H9 (cell line): ENCODE measurements around the gene NCDN. TPM values are rescaled to one million over a fixed set of nuclear protein-coding genes. Genes with fewer than 3 reads are reported as not detected.

Experiments used
- DNase-seq: peaks from one replicate; pipeline ENCODE4 v3.0.0-alpha.2; 2017
- H2AFZ ChIP-seq: one replicate; pipeline ENCODE4 v1.6.1; 2013; ENCODE audit warnings: mild to moderate bottlenecking, low read length, control low read depth, moderate library complexity
- H2AK5ac ChIP-seq: 2 replicates; pipeline ENCODE4 v1.6.1; 2013; ENCODE audit warnings: low read length, control low read depth, mixed read lengths; ENCODE audit not compliant: insufficient read length
- H2BK120ac ChIP-seq: one replicate; pipeline ENCODE4 v1.6.1; 2013; ENCODE audit warnings: low read depth, mild to moderate bottlenecking, low read length, control low read depth, inconsistent platforms; ENCODE audit not compliant: poor library complexity, severe bottlenecking
- H2BK12ac ChIP-seq: 2 replicates; pipeline ENCODE4 v1.6.1; 2013; ENCODE audit warnings: low read length, control low read depth, mixed read lengths, low read depth; ENCODE audit not compliant: insufficient read length
- H2BK15ac ChIP-seq: 2 replicates; pipeline ENCODE4 v1.6.1; 2013; ENCODE audit warnings: low read depth, low read length, control low read depth
- H2BK20ac ChIP-seq: one replicate; pipeline ENCODE4 v1.6.1; 2013; ENCODE audit warnings: low read depth, mild to moderate bottlenecking, low read length, control low read depth, inconsistent platforms; ENCODE audit not compliant: poor library complexity, severe bottlenecking
- H2BK5ac ChIP-seq: 2 replicates; pipeline ENCODE4 v1.6.1; 2013; ENCODE audit warnings: low read length, control low read depth, mixed read lengths; ENCODE audit not compliant: insufficient read length
- H3K14ac ChIP-seq: 2 replicates; pipeline ENCODE4 v1.6.1; 2013; ENCODE audit warnings: low read length, control low read depth; ENCODE audit not compliant: insufficient read depth
- H3K18ac ChIP-seq: 2 replicates; pipeline ENCODE4 v1.6.1; 2013; ENCODE audit warnings: low read depth, mild to moderate bottlenecking, mixed read lengths, low read length, control low read depth; ENCODE audit not compliant: insufficient read length
- H3K23ac ChIP-seq: 2 replicates; pipeline ENCODE4 v1.6.1; 2013; ENCODE audit warnings: low read length, control low read depth, mixed read lengths, low read depth; ENCODE audit not compliant: insufficient read length
- H3K23me2 ChIP-seq: 2 replicates; pipeline ENCODE4 v1.6.1; 2013; ENCODE audit warnings: low read depth, mild to moderate bottlenecking, mixed read lengths, low read length, control low read depth; ENCODE audit not compliant: insufficient read length, poor library complexity, severe bottlenecking
- H3K27ac ChIP-seq: 2 replicates; pipeline ENCODE4 v1.5.1; 2013; ENCODE audit warnings: low read length, control low read depth, mixed read lengths, low read depth; ENCODE audit not compliant: insufficient read length
- H3K27me3 ChIP-seq: 2 replicates; pipeline ENCODE4 v1.6.1; 2013; ENCODE audit warnings: low read length, control low read depth, inconsistent platforms; ENCODE audit not compliant: insufficient read depth
- H3K4ac ChIP-seq: 2 replicates; pipeline ENCODE4 v1.6.1; 2013; ENCODE audit warnings: low read depth, mild to moderate bottlenecking, control low read depth, inconsistent platforms, low read length, moderate library complexity
- H3K4me1 ChIP-seq: 2 replicates; pipeline ENCODE4 v1.6.1; 2013; ENCODE audit warnings: low read length, control low read depth, inconsistent platforms; ENCODE audit not compliant: insufficient read depth
- H3K4me2 ChIP-seq: 2 replicates; pipeline ENCODE4 v1.6.1; 2013; ENCODE audit warnings: low read length, control low read depth, mixed read lengths; ENCODE audit not compliant: insufficient read length, insufficient read depth
- H3K56ac ChIP-seq: 2 replicates; pipeline ENCODE4 v1.6.1; 2013; ENCODE audit warnings: low read depth, mild to moderate bottlenecking, mixed read lengths, low read length, control low read depth; ENCODE audit not compliant: insufficient read length
- H3K79me1 ChIP-seq: 2 replicates; pipeline ENCODE4 v1.6.1; 2013; ENCODE audit warnings: low read depth, mild to moderate bottlenecking, moderate library complexity, low read length, control low read depth, inconsistent platforms; ENCODE audit not compliant: insufficient read depth, poor library complexity, severe bottlenecking
- H3K79me2 ChIP-seq: 2 replicates; pipeline ENCODE4 v1.6.1; 2013; ENCODE audit warnings: low read length, control low read depth, inconsistent platforms; ENCODE audit not compliant: insufficient read depth
- H3K9ac ChIP-seq: 2 replicates; pipeline ENCODE4 v1.6.1; 2013; ENCODE audit warnings: low read length, control low read depth, mixed read lengths; ENCODE audit not compliant: insufficient read length; ENCODE audit errors: extremely low read depth
- H3K9me3 ChIP-seq: one replicate; pipeline ENCODE4 v1.6.1; 2013; ENCODE audit warnings: low read depth, low read length, inconsistent platforms; ENCODE audit not compliant: control insufficient read depth
- H3T11ph ChIP-seq: one replicate; pipeline ENCODE4 v1.6.1; 2013; ENCODE audit warnings: mild to moderate bottlenecking, low read length, control low read depth, inconsistent platforms
- H4K20me1 ChIP-seq: one replicate; pipeline ENCODE4 v1.6.1; 2013; ENCODE audit not compliant: control insufficient read depth, insufficient read length, insufficient read depth
- H4K5ac ChIP-seq: 2 replicates; pipeline ENCODE4 v1.6.1; 2013; ENCODE audit warnings: low read depth, mild to moderate bottlenecking, mixed read lengths, low read length, control low read depth; ENCODE audit not compliant: insufficient read length
- H4K8ac ChIP-seq: replicated peaks from 2 replicates; pipeline ENCODE4 v1.6.1; 2013; ENCODE audit warnings: low read length, control low read depth, mixed read lengths, low read depth; ENCODE audit not compliant: insufficient read length
- H4K91ac ChIP-seq: 2 replicates; pipeline ENCODE4 v1.6.1; 2013; ENCODE audit warnings: low read depth, mild to moderate bottlenecking, moderate library complexity, mixed read lengths, low read length, control low read depth; ENCODE audit not compliant: insufficient read length
- H3K27ac Mint-ChIP-seq, 3 experiments: 2 replicates in 2 of 3; 3 replicates in 1 of 3; pipeline ENCODE4 v1.8.0; 2020 to 2021; ENCODE audit warnings: mixed read lengths in 3 of 3, mild to moderate bottlenecking in 1 of 3, moderate library complexity in 1 of 3
- H3K27me3 Mint-ChIP-seq: 2 replicates; pipeline ENCODE4 v1.8.0; 2021; ENCODE audit warnings: low read depth, mild to moderate bottlenecking, moderate library complexity, mixed read lengths
- H3K36me3 Mint-ChIP-seq, 3 experiments: 2 replicates in 2 of 3; 3 replicates in 1 of 3; pipeline ENCODE4 v1.8.0; 2020 to 2021; ENCODE audit warnings: low read depth in 3 of 3, mixed read lengths in 3 of 3; ENCODE audit not compliant: insufficient read depth in 1 of 3
- H3K4me1 Mint-ChIP-seq, 2 experiments: 2 replicates each; pipeline ENCODE4 v1.8.0; 2020; ENCODE audit warnings: mixed read lengths in 2 of 2
- H3K4me3 Mint-ChIP-seq, 2 experiments: 2 replicates in 1 of 2; 3 replicates in 1 of 2; pipeline ENCODE4 v1.8.0; 2020 to 2021; ENCODE audit warnings: mild to moderate bottlenecking in 2 of 2, mixed read lengths in 2 of 2, moderate library complexity in 1 of 2
- H3K9me3 Mint-ChIP-seq, 2 experiments: 2 replicates in 1 of 2; 3 replicates in 1 of 2; pipeline ENCODE4 v1.8.0; 2020; ENCODE audit warnings: mild to moderate bottlenecking in 2 of 2, mixed read lengths in 2 of 2, moderate library complexity in 1 of 2
- WGBS: extraction: QIAGEN DNeasy Blood & Tissue Kit; methylation state at CpG from one replicate; pipeline ENCODE4 v1.1.7; 2013; ENCODE audit warnings: missing lambda C conversion rate, low lambda C conversion rate, mixed read lengths; ENCODE audit not compliant: insufficient read length; ENCODE audit errors: extremely low coverage; 5-methylcytosine and 5-hydroxymethylcytosine counted together
- total RNA-seq: library from RNA; stranded (reverse); gene quantifications from 2 replicates; pipeline ENCODE4 v1.2.1, GENCODE V29; 2021
- TF ChIP-seq, protein P1 (sequence below): fragments of 200-600 bp; sonication (generic); conservative IDR thresholded peaks from 3 replicates; pipeline ENCODE4 v1.8.0; 2021; ENCODE audit warnings: antibody characterized with exemption, mild to moderate bottlenecking

NCDN gene
- total RNA-seq, 1 experiment from 2014 or later, result 44.2 TPM

DNA sequence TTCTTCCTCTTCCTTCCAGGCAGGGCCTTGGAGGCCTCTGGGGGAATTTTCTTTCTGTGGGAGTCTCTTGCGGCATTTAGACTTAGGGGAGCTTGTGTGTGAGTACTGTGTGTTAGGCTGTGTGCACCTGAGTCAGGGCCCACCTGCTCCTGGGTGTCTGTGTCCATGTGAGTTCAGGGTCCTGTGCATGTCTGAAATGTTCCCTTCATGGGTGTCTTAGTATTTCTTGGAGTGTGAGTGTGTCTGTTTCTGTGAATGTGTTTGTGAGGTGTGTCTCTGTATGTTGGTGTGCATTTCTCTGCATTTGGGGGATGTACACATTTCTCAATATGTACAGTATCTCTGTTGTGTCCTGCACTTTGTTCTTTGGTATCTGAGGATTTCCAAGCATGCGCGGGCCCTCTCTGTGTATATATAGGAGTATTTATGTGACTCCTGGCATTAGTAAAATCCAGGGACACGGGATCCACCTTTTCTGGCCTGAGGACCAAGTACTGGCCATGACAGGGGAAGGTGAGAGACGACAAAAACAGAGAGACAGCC, 17.9 kb downstream of the NCDN start:
- no CpG with 5 or more reads among the region's 5 CpGs for WGBS
- Histone ChIP-seq H3K27me3 (peaks cover 72% of the 10 kb centered on the region), H3K4me2 (no peak overlapping the region)

More for the DNA sequence above, 17.9 kb downstream of the NCDN start:
- H3K36me3 Mint-ChIP-seq, result no peaks in the 10 kb centered on the region
- Histone ChIP-seq H3K23me2 (peaks cover 19% of the 10 kb centered on the region), H3K9me3 (no peaks in the 10 kb centered on the region), H4K91ac (no peak overlapping the region), H2BK15ac (no peak overlapping the region), H2BK5ac (no peak overlapping the region), H2AFZ (no peak overlapping the region), H2BK12ac (no peak overlapping the region), H3K56ac (no peak overlapping the region), H3T11ph (no peak overlapping the region), H3K23ac (no peak overlapping the region), H3K79me1 (no peaks in the 10 kb centered on the region), H3K79me2 (no peaks in the 10 kb centered on the region), H3K4ac (no peak overlapping the region), H2BK20ac (no peak overlapping the region), H3K4me1 (0 out of 2 replicates have a peak, but pooled peaks cover 2% of the 10 kb centered on the region), H2BK120ac (no peak overlapping the region), H4K8ac (no peak overlapping the region), H2AK5ac (no peak overlapping the region), H3K27ac (no peak overlapping the region), H4K20me1 (no peaks in the 10 kb centered on the region), H4K5ac (no peak overlapping the region), H3K18ac (no peak overlapping the region), H3K14ac (no peak overlapping the region), H3K9ac (no peak overlapping the region)
- peaks cover 94% of the 10 kb centered on the region for H3K27me3 Mint-ChIP-seq
- DNase-seq, result no peak
- peaks cover 31 to 37% of the 10 kb centered on the region in 2 experiments for H3K4me1 Mint-ChIP-seq
- peak overlapping the region in 1 of 3 experiments; percentile 57; a peak in 1 of 7 replicates for H3K27ac Mint-ChIP-seq
- peak overlapping the region in 1 of 2 experiments; percentile 68; a peak in 3 of 5 replicates for H3K4me3 Mint-ChIP-seq
- no peaks in the 10 kb centered on the region for H3K9me3 Mint-ChIP-seq
- TF ChIP-seq, protein P1, sequence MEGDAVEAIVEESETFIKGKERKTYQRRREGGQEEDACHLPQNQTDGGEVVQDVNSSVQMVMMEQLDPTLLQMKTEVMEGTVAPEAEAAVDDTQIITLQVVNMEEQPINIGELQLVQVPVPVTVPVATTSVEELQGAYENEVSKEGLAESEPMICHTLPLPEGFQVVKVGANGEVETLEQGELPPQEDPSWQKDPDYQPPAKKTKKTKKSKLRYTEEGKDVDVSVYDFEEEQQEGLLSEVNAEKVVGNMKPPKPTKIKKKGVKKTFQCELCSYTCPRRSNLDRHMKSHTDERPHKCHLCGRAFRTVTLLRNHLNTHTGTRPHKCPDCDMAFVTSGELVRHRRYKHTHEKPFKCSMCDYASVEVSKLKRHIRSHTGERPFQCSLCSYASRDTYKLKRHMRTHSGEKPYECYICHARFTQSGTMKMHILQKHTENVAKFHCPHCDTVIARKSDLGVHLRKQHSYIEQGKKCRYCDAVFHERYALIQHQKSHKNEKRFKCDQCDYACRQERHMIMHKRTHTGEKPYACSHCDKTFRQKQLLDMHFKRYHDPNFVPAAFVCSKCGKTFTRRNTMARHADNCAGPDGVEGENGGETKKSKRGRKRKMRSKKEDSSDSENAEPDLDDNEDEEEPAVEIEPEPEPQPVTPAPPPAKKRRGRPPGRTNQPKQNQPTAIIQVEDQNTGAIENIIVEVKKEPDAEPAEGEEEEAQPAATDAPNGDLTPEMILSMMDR, result no peak
